ENCODE measurements around the gene RNF114.
"Not testable (repeated sequence)": the region's sequence is repeated elsewhere in the genome, so short reads cannot be mapped to it uniquely, and the experiment has no call there.

Gene RNF114

GRCh38 chr20:49935746-49936152 is 448 bp upstream of the RNF114 start:
- peak; percentile 4 for ATAC-seq (ENCODE audit: low read depth)
- no peak for DNase-seq (ENCODE audit: low spot score in 2 of 2)
- Mint-ChIP-seq H3K27me3 (no peaks in the 10 kb centered on the region), H3K36me3 (peaks cover 5% of the 10 kb centered on the region), H3K4me3 (peak overlapping the region; percentile 97), H3K9me3 (no peaks in the 10 kb centered on the region), H3K4me1 (peaks cover 35% of the 10 kb centered on the region), H3K27ac (peak overlapping the region; percentile 93)

DNA sequence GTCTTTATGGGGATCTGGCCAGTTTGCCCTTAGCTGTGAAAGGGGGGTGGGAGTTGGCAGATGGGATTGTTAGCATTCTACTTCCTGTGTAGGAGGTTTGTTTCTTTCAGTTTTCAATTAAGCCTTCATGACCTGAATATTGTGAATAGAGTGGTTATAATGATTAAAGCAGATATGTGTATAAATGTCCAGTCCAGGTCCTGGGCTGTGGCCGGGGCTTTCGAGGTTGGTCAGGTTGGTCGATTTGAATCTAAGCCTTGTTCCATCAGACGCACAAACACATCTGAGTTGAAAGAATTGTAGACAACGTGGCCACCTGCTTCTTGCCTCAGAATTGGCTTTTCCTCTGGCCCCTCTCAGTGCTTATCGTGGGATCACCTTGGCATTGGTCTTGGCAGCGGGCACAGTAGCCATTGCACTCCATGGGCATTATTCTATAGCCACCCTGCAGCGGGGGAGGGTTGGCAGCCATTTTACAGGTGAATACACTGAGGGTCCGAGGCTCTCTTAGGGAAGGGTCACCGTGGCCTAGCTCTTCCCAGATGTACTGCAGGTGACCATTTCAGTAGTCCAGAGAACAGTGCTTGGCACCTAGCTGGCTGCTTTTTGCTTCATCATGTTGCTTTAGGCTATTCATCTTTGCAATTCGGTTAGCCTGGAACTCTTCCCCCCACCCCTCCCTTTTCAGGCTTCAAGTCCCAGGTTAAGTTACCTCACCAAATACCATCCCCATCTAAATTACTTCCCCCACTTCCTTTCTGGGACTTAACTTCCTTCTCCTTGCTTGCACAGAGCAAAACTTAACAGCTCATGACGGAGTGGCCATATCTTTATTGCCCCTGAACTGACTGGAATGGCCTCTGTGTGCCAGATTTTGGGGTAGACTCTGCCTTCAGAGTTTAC is 1.1 kb downstream of the RNF114 start:
- Mint-ChIP-seq H3K9me3 (no peaks in the 10 kb centered on the region), H3K4me3 (peak overlapping the region; percentile 97), H3K27me3 (no peaks in the 10 kb centered on the region), H3K36me3 (peaks cover 12% of the 10 kb centered on the region), H3K4me1 (peaks cover 43% of the 10 kb centered on the region), H3K27ac (peak overlapping the region; percentile 93)
- DNase-seq (ENCODE audit: low spot score in 2 of 2): no peak
- peak; percentile 8 for ATAC-seq (ENCODE audit: low read depth)

DNA sequence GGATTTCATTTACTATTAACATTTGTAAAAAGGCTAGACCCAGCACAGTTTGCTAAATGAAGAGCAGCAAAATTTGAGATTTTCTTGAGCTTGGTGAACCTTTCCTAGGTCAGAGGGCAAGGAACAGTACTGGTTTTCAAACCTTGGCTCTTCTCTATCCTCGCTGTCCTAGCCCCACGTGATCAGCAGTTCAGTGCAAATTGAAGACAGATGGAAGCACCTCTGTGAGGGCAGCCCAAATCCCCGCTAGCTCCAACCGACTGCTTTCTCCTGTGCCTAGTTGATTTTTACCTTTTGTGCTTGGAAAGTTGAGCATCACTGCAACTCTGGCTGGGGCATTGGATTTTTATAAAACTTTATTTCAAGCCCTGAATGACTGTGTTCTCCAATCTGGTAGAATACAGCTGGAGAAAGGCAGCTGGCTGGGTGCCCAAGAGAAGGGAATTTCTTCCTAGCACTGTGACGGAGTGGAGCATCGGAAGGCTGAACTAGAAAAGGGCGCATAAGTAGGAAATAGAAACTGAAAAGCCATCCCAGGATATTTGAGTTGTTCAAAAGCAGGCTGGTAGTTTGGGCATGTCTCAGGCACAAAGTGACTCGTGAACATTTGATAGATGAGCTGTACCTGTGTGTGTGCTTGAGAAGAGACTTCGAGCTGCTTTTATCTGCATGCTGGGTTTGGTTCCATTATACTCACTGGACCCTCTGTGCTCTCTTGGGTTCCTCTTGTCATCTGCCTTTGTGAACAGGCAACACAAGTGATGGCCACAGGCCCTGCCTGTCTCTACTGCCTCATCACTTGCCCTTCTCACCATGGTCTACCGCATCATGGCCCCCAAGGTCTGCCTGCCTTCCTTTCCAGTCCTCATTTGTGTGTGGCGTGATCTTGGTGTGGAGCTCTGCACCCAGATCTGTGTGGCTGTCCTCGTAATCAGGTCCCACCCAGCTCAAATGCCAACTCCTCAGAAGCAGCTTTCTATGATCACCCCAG is 2.3 kb downstream of the RNF114 start:
- Mint-ChIP-seq H3K27me3 (no peaks in the 10 kb centered on the region), H3K36me3 (peaks cover 15% of the 10 kb centered on the region), H3K4me3 (peak overlapping the region; percentile 50), H3K4me1 (peaks cover 43% of the 10 kb centered on the region), H3K9me3 (no peaks in the 10 kb centered on the region), H3K27ac (peak overlapping the region; percentile 93)
- DNase-seq (ENCODE audit: low spot score in 2 of 2): no peak
- ATAC-seq (ENCODE audit: low read depth): no peak

- no peaks in the 10 kb centered on the region for H3K9me3 Mint-ChIP-seq
- no peak overlapping the region for H3K4me3 Mint-ChIP-seq
- no peaks in the 10 kb centered on the region for H3K27me3 Mint-ChIP-seq
- H3K36me3 Mint-ChIP-seq: peaks cover 23% of the 10 kb centered on the region
- H3K4me1 Mint-ChIP-seq: peaks cover 36% of the 10 kb centered on the region
- DNase-seq (ENCODE audit: low spot score in 2 of 2) (no peak), ATAC-seq (ENCODE audit: low read depth) (no peak)
- no peak overlapping the region for H3K27ac Mint-ChIP-seq
Measured at GRCh38 chr20:49941456-49941855, 5.3 kb downstream of the RNF114 start.

DNA sequence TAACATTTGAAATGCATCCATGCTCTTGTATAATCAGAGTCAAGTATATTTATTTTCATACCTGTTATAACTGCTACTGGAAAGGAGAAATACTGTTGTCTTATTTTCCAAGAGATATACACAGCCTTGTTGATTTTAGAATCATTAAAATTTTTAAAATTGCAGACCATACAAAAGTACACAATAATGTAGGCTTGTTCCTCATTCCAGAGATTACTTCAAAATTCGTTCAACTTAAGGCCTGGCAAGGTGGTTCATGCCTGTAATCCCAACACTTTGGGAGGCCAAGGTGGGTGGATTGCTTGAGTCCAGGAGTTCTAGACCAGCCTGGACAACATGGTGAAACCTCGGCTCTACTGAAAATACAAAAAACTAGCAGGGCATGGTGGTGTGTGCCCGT is 6.1 kb downstream of the RNF114 start:
- no peaks in the 10 kb centered on the region for H3K27me3 Mint-ChIP-seq
- H3K4me1 Mint-ChIP-seq: peaks cover 29% of the 10 kb centered on the region
- DNase-seq (ENCODE audit: low spot score in 2 of 2) (no peak), ATAC-seq (ENCODE audit: low read depth) (no peak)
- no peaks in the 10 kb centered on the region for H3K9me3 Mint-ChIP-seq
- peaks cover 27% of the 10 kb centered on the region for H3K36me3 Mint-ChIP-seq
- H3K4me3 Mint-ChIP-seq: no peak overlapping the region
- no peak overlapping the region for H3K27ac Mint-ChIP-seq

DNA sequence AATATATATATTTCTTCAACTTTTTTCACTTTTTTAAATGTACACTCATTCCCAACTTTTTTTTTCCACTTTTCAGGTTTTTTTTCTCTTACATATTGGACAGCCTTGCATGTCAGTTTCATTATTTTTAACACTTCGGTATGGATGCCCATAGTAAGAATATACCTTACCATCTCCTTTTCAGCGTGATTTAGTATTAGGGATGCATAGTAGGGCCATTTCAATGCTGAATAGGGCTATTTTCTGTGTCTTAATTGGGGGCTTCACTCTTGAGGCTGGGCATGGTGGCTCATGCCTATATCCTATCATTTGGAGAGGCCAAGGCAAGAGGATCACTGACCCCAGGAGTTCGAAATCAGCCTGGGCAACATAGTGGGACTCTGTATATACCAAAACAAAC is 6.7 kb downstream of the RNF114 start:
- Mint-ChIP-seq H3K9me3 (no peaks in the 10 kb centered on the region), H3K27ac (no peak overlapping the region), H3K27me3 (no peaks in the 10 kb centered on the region), H3K4me1 (peaks cover 23% of the 10 kb centered on the region), H3K4me3 (no peak overlapping the region), H3K36me3 (peaks cover 30% of the 10 kb centered on the region)
- DNase-seq (ENCODE audit: low spot score in 2 of 2) (no peak), ATAC-seq (ENCODE audit: low read depth) (no peak)

DNA sequence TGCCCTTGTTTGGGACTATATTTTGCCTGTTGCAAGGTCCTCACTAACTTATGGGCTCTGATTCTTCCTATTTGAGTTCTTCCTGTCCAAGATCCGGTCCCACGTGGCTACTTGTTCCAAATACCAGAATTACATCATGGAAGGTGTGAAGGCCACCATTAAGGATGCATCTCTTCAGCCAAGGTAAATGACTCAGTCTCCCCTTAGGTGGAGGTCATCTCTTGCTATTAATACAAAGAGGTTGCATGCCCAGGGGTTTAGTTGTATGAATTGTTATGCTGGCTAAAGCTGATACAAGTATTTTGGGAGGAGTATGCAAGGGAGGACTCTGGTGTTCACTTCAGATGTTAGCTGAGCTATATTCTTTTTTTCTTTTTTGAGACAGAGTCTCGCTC is 9.1 kb downstream of the RNF114 start:
- Mint-ChIP-seq H3K27ac (no peak overlapping the region), H3K36me3 (peaks cover 34% of the 10 kb centered on the region), H3K27me3 (no peaks in the 10 kb centered on the region), H3K4me1 (peaks cover 9% of the 10 kb centered on the region), H3K4me3 (no peak overlapping the region), H3K9me3 (no peaks in the 10 kb centered on the region)
- DNase-seq (ENCODE audit: low spot score in 2 of 2) (no peak), ATAC-seq (ENCODE audit: low read depth) (no peak)

DNA sequence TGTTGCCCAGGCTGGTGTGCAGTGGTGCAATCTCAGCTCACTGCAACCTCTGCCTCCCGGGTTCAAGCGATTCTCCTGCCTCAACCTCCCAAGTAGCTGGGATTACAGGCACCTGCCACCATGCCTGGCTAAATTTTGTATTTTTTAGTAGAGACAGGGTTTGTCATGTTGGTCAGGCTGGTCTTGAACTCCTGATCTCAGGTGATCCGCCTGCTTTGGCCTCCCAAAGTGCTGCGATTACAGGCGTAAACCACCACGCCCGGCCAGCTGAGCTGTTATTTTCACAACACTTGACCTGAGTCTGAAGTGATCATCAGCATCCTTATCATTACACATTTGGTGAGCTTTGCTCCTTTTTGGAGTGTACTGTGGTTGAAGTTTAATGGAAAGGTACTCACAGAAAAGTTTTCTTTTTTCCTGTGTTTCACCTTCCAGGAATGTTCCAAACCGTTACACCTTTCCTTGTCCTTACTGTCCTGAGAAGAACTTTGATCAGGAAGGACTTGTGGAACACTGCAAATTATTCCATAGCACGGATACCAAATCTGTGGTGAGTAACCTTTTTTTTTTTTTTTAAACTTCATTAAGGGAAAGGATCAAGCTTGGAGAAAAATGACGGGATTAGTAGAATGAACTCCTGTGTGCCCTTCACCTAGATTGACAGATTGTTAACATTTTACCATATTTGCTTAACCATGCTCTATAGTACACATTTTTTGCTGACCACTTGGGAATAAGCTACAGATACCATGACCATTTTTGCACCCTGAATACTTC is 9.7 kb downstream of the RNF114 start:
- H3K9me3 Mint-ChIP-seq: no peaks in the 10 kb centered on the region
- no peak for ATAC-seq (ENCODE audit: low read depth)

DNA sequence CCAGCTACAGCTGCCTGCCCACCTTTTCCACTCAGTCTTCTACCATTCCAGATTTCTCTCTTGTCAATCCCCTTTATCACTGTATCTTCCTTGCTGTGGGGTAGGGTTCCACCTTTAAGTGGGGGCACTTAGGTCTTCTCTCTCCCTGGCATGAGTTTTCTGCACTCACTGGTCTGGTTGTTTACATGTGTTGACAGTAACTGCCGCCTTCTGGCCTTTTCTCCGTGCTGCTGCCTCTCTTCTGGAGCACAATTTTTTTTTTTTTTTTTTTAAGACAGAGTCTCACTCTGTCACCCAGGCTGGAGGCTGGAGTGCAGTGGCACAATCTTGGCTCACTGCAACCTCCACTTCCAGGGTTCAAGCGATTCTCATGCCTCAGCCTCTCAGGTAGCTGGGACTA is 12.0 kb downstream of the RNF114 start:
- no peak overlapping the region for H3K27ac Mint-ChIP-seq
- H3K36me3 Mint-ChIP-seq: peaks cover 36% of the 10 kb centered on the region
- H3K4me1 Mint-ChIP-seq: no peaks in the 10 kb centered on the region
- DNase-seq (ENCODE audit: low spot score in 2 of 2) (no peak), ATAC-seq (ENCODE audit: low read depth) (no peak)
- H3K27me3 Mint-ChIP-seq: no peaks in the 10 kb centered on the region
- no peak overlapping the region for H3K4me3 Mint-ChIP-seq
- no peaks in the 10 kb centered on the region for H3K9me3 Mint-ChIP-seq

More for the DNA sequence above, 9.7 kb downstream of the RNF114 start:
- H3K4me1 Mint-ChIP-seq: peaks cover 7% of the 10 kb centered on the region
- DNase-seq (ENCODE audit: low spot score in 2 of 2): no peak
- no peak overlapping the region for H3K4me3 Mint-ChIP-seq
- H3K27me3 Mint-ChIP-seq: no peaks in the 10 kb centered on the region
- H3K27ac Mint-ChIP-seq: no peak overlapping the region
- H3K36me3 Mint-ChIP-seq: peaks cover 34% of the 10 kb centered on the region

GRCh38 chr20:49948809-49949507 is 12.8 kb downstream of the RNF114 start:
- Mint-ChIP-seq H3K36me3 (peaks cover 38% of the 10 kb centered on the region), H3K27me3 (no peaks in the 10 kb centered on the region), H3K4me1 (no peaks in the 10 kb centered on the region), H3K9me3 (no peaks in the 10 kb centered on the region), H3K4me3 (no peak overlapping the region), H3K27ac (peak overlapping the region; percentile 67)
- no peak for ATAC-seq (ENCODE audit: low read depth)
- DNase-seq (ENCODE audit: low spot score in 2 of 2): no peak

GRCh38 chr20:49951151-49951550 is 15.0 kb downstream of the RNF114 start:
- no peaks in the 10 kb centered on the region for H3K4me1 Mint-ChIP-seq
- H3K27me3 Mint-ChIP-seq: no peaks in the 10 kb centered on the region
- H3K4me3 Mint-ChIP-seq: no peak overlapping the region
- H3K27ac Mint-ChIP-seq: no peak overlapping the region
- peaks cover 40% of the 10 kb centered on the region for H3K36me3 Mint-ChIP-seq
- H3K9me3 Mint-ChIP-seq: no peaks in the 10 kb centered on the region
- ATAC-seq (ENCODE audit: low read depth) (no peak), DNase-seq (ENCODE audit: low spot score in 2 of 2) (no peak)

GRCh38 chr20:49955167-49955566 is 19.0 kb downstream of the RNF114 start:
- no peak for DNase-seq (ENCODE audit: low spot score in 2 of 2)
- Mint-ChIP-seq H3K9me3 (no peaks in the 10 kb centered on the region), H3K4me1 (peaks cover 9% of the 10 kb centered on the region), H3K4me3 (no peak overlapping the region), H3K27ac (peak overlapping the region; percentile 56), H3K36me3 (peaks cover 34% of the 10 kb centered on the region), H3K27me3 (no peaks in the 10 kb centered on the region)
- no peak for ATAC-seq (ENCODE audit: low read depth)

- H3K9me3 Mint-ChIP-seq; H3K4me3 Mint-ChIP-seq; H3K27me3 Mint-ChIP-seq; DNase-seq (ENCODE audit: low spot score in 2 of 2); H3K27ac Mint-ChIP-seq; ATAC-seq (ENCODE audit: low read depth); H3K4me1 Mint-ChIP-seq: not testable (repeated sequence)
- peaks cover 33% of the 10 kb centered on the region for H3K36me3 Mint-ChIP-seq
Measured at GRCh38 chr20:49955830-49956396, 19.7 kb downstream of the RNF114 start.

Data from memory B cell (primary cell).